A673 (cell line): Measurements from ENCODE around the gene PGAM1. TPM values are rescaled to one million over a fixed set of nuclear protein-coding genes. Genes with fewer than 3 reads are reported as not detected.
A peak's percentile ranks its signal among the peaks of the same experiment; 100 is the strongest.

Experiments used
- BruUV-seq: library from RNA; stranded (reverse); fragments of 400-500 nt; replicated peaks from 2 replicates; lab custom pipeline; 2021; lab: Mats Ljungman, UMichigan
- CTCF ChIA-PET: fragments of 300-600 bp; sonication (Branson Sonifier 250); formaldehyde crosslinking; loops from one replicate; lab custom pipeline; 2022; ENCODE audit warnings: antibody characterized with exemption; lab: Charles Lee
- POLR2A ChIA-PET: fragments of 300-600 bp; sonication (Branson Sonifier 250); formaldehyde crosslinking; loops from one replicate; lab custom pipeline; 2022; ENCODE audit warnings: antibody characterized with exemption; ENCODE audit not compliant: low non-redundant PET; lab: Charles Lee
- DNase-seq: peaks from one replicate; pipeline ENCODE4 v3.0.0-alpha.2; 2015; ENCODE audit warnings: low spot score
- H3K27ac ChIP-seq: fragments of 200-600 bp; sonication (generic); 2 replicates; pipeline ENCODE4 v1.5.1; 2016; ENCODE audit warnings: mixed run types, low read depth, mild to moderate bottlenecking, mixed read lengths, antibody characterized with exemption, low read length; ENCODE audit not compliant: poor library complexity, severe bottlenecking
- H3K27me3 ChIP-seq: fragments of 200-600 bp; sonication (generic); replicated peaks from 2 replicates; pipeline ENCODE4 v1.6.1; 2017; ENCODE audit warnings: mixed run types, low read depth, mild to moderate bottlenecking, mixed read lengths, antibody characterized with exemption, low read length; ENCODE audit not compliant: insufficient read depth, poor library complexity
- H3K36me3 ChIP-seq: fragments of 200-600 bp; sonication (generic); 2 replicates; pipeline ENCODE4 v1.6.1; 2016; ENCODE audit warnings: mixed run types, mild to moderate bottlenecking, mixed read lengths, antibody characterized with exemption, low read length; ENCODE audit not compliant: insufficient read depth, poor library complexity, severe bottlenecking
- H3K4me1 ChIP-seq: fragments of 200-600 bp; sonication (generic); 2 replicates; pipeline ENCODE4 v1.6.1; 2017; ENCODE audit warnings: mixed run types, mild to moderate bottlenecking, mixed read lengths, antibody characterized with exemption, low read length; ENCODE audit not compliant: insufficient read depth, poor library complexity, severe bottlenecking
- H3K4me3 ChIP-seq: fragments of 200-600 bp; sonication (generic); 2 replicates; pipeline ENCODE4 v1.5.1; 2016; ENCODE audit warnings: low read depth, mixed run types, mild to moderate bottlenecking, mixed read lengths, low read length; ENCODE audit not compliant: poor library complexity, severe bottlenecking
- H3K9me3 ChIP-seq: fragments of 200-600 bp; sonication (generic); 2 replicates; pipeline ENCODE4 v1.6.1; 2016; ENCODE audit warnings: mixed run types, low read depth, mild to moderate bottlenecking, mixed read lengths, antibody characterized with exemption, low read length; ENCODE audit not compliant: poor library complexity, severe bottlenecking
- EZH2 ChIP-seq: fragments of 200-600 bp; sonication (generic); IDR thresholded peaks from 2 replicates; pipeline ENCODE4 v1.6.1; 2017; ENCODE audit warnings: borderline replicate concordance, low read depth, mild to moderate bottlenecking, mixed read lengths, antibody characterized with exemption, low read length; ENCODE audit not compliant: poor library complexity, severe bottlenecking
- intact Hi-C: fragments of 100-400 bp; cut with micrococcal nuclease; formaldehyde crosslinking; loops from one replicate; pipeline ENCODE4 v1.10.0; 2022; ENCODE audit not compliant: unreplicated experiment
- total RNA-seq: library from RNA; stranded (reverse); gene quantifications from 2 replicates; pipeline ENCODE4 v1.2.3, GENCODE V29; 2021
- TF ChIP-seq, protein P1 (sequence below): fragments of 300-800, 200-600 bp; sonication (generic); conservative IDR thresholded peaks from 2 replicates; pipeline ENCODE4 v1.5.1; 2017; ENCODE audit warnings: low read depth, mild to moderate bottlenecking, antibody characterized with exemption, low read length, moderate library complexity, mixed read lengths

Gene PGAM1
- total RNA-seq, 1 experiment from 2014 or later = 668 TPM

DNA sequence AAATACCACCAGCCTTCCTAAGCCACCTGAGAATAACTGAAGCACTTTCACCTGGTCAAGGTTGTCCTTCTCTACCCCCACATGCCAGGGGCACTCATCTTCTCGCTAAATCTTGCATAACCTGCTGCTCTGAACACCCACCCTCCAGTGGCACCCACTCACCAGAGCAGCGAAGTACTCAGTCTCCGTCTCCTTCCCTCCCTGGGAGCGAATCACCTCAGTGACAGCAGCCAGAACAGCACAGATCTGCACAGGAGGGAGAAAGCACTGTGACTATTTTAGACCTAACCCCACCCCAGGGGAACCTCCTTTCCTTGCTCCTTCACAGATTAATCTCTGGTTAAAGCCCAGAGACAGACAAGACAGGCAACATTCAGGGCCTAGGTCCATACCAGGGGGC is 29.9 kb upstream of the PGAM1 start:
- BruUV-seq = no TSS peak
- TF ChIP-seq, protein P1, sequence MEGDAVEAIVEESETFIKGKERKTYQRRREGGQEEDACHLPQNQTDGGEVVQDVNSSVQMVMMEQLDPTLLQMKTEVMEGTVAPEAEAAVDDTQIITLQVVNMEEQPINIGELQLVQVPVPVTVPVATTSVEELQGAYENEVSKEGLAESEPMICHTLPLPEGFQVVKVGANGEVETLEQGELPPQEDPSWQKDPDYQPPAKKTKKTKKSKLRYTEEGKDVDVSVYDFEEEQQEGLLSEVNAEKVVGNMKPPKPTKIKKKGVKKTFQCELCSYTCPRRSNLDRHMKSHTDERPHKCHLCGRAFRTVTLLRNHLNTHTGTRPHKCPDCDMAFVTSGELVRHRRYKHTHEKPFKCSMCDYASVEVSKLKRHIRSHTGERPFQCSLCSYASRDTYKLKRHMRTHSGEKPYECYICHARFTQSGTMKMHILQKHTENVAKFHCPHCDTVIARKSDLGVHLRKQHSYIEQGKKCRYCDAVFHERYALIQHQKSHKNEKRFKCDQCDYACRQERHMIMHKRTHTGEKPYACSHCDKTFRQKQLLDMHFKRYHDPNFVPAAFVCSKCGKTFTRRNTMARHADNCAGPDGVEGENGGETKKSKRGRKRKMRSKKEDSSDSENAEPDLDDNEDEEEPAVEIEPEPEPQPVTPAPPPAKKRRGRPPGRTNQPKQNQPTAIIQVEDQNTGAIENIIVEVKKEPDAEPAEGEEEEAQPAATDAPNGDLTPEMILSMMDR = no peak
- TF ChIP-seq EZH2 = no peak
- Histone ChIP-seq H3K4me1 (peaks cover 6% of the 10 kb centered on the region), H3K4me3 (no peak overlapping the region), H3K9me3 (no peaks in the 10 kb centered on the region), H3K27me3 (no peaks in the 10 kb centered on the region), H3K27ac (no peak overlapping the region), H3K36me3 (peaks cover 31% of the 10 kb centered on the region)
- DNase-seq = no peak
- ChIA-PET POLR2A (no interaction called here), CTCF (no interaction called here)
- intact Hi-C loops = no loop called here

DNA sequence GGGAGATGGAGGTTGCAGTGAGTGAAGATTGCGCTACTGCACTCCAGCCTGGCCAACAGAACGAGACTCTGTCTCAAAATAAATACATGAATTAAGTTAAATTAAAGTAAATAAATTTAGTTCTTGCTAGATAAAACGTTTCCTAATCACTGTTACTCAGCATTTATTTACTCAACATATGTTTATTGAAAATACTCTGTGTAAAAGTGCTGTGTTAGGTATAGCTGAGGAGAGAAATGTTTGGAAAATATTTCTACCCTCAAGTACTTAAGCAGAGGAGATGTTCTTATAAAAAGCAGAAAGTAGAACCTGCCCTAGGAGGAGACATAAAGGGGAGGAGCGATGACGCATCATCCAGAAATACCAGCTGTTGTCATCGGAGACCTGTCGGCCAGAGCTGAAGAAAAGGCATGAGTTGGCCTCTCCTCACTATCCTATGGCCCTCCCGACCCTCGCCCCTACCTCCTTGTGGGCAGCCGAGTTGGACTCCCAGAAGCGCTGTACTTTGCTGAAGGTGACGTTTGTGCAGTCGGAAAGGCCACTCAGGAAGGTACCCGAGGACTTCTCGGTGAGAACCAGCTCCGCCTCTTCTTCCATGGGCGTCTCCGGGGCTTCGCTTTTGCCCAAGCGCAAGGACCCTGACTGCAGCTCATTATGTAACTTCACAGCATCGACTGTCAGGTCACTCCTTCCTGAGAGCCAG is 26.0 kb upstream of the PGAM1 start:
- peaks cover 10% of the 10 kb centered on the region for H3K4me1 ChIP-seq
- DNase-seq = peak; percentile 59
- peak overlapping the region; percentile 86 for H3K27ac ChIP-seq
- TF ChIP-seq, protein P1 = no peak
- TF ChIP-seq EZH2 = no peak
- H3K9me3 ChIP-seq = no peaks in the 10 kb centered on the region
- peaks cover 18% of the 10 kb centered on the region for H3K36me3 ChIP-seq
- ChIA-PET CTCF (no interaction called here), POLR2A (no interaction called here)
- H3K4me3 ChIP-seq = peak overlapping the region; percentile 99
- intact Hi-C loops = no loop called here
- no TSS peak for BruUV-seq
- no peaks in the 10 kb centered on the region for H3K27me3 ChIP-seq

DNA sequence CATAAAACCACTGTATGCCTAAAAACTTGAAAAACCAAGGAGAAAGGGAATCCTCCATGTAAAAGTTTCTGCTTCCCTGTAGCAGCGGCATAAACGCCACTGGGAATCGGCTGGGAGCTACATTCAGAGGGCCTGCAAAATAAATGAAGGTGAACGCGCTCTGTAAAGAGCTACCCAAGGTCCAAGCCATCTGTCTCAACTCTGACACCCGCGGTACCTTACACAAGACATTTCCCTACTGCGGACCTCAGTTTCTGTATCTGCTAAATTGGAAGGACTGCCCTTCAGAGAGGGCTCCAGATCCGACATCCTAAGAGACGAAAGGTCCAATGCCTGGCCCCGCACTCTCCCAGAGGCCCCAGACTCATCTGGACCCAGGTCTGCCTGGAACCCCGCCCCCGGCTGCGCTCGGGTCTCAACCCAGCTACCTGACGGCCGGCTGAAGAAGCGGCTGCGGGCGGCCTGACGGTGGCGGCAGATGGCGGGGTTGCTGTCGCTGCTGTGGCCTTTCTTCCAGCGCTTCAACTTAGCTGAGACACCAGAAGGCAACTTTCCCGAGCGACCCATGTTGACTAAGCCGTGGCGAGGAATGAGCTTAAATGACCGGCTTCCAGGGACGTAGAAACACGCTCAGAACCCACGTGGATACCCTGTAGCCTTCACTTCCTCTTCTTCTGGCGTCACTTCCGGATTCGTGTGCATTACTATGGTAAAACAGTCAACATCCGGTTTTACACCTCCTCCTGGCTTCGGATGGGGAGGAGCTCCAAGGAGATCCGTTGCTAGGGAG is 25.1 kb upstream of the PGAM1 start, which contains the start of gene RRP12:
Gene RRP12 (minus strand): TSS at position 676 of the 790 bp plus-strand sequence. CDS start 109 bp downstream, at position 567.
- H3K4me3 ChIP-seq = peak within 1 kb of the TSS; percentile 99
- intact Hi-C loops = no loop called here
- peaks cover 12% of the 10 kb centered on the region for H3K36me3 ChIP-seq
- H3K27me3 ChIP-seq = no peaks in the 10 kb centered on the region
- H3K27ac ChIP-seq = peak within 1 kb of the TSS; percentile 86
- CTCF ChIA-PET = interaction anchor here (1.3 kb wide), 1 partner anchor 11 kb away, joined by 4 read pairs; no protein-coding TSS in a partner anchor
- TSS peak; percentile 87 for BruUV-seq
- POLR2A ChIA-PET = interaction anchor here (0.5 to 0.6 kb wide), 2 partner anchors 22 to 82 kb away, joined by 3 to 5 read pairs; no protein-coding TSS in a partner anchor
- TF ChIP-seq, protein P1 = 0 out of 2 replicates have a peak, but pooled peaks have one; percentile 18
- no peak for TF ChIP-seq EZH2
- peak; percentile 99 for DNase-seq
- H3K4me1 ChIP-seq = peaks cover 10% of the 10 kb centered on the region
- H3K9me3 ChIP-seq = no peaks in the 10 kb centered on the region
